Measurements from ENCODE around the gene CWC27.

CWC27 gene

DNA sequence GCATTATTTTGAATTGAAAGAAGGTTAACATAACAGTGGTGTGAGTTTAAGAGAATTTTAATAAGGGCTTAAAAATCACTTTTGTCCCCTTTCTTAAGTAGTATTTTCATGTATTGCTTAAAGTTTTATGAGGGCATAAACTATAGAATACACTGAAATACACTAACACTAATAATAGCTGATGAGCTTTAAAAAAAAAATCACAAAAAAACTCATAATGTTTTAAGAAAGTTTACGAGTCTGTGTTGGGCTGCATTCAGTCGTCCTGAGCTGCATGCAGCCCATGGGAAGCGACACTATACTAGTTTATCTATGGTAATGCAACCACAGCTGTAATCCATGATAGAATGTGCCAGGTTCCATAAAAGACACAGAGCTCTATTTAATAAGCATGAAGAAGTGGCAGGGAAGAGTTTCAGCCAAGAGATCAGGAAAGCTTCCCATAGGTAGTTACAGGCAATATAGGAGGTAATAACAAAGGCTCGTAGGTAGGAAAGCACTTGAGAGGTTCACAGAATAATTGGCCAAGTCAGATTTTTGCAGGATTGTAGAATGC, 4.7 kb upstream of the CWC27 start (continued):
- TF ChIP-seq, protein P1, sequence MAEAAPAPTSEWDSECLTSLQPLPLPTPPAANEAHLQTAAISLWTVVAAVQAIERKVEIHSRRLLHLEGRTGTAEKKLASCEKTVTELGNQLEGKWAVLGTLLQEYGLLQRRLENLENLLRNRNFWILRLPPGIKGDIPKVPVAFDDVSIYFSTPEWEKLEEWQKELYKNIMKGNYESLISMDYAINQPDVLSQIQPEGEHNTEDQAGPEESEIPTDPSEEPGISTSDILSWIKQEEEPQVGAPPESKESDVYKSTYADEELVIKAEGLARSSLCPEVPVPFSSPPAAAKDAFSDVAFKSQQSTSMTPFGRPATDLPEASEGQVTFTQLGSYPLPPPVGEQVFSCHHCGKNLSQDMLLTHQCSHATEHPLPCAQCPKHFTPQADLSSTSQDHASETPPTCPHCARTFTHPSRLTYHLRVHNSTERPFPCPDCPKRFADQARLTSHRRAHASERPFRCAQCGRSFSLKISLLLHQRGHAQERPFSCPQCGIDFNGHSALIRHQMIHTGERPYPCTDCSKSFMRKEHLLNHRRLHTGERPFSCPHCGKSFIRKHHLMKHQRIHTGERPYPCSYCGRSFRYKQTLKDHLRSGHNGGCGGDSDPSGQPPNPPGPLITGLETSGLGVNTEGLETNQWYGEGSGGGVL (tag by site-specific recombination; IDR thresholded peaks at IDR 0.05): no peak
- TF ChIP-seq ZNF138 (tag by site-specific recombination; IDR thresholded peaks at IDR 0.05; ENCODE audit: borderline replicate concordance): no peak
- no peak for TF ChIP-seq ZNF558 (tag by site-specific recombination; IDR thresholded peaks at IDR 0.05)
- no peak for TF ChIP-seq ZNF548 (tag by site-specific recombination; IDR thresholded peaks at IDR 0.05)
- TF ChIP-seq ZNF211 (tag by site-specific recombination; IDR thresholded peaks at IDR 0.05; ENCODE audit: low read depth): no peak
- no peak for TF ChIP-seq ZNF354C (tag by site-specific recombination; IDR thresholded peaks at IDR 0.05; ENCODE audit: borderline replicate concordance, low read depth)
- no peak for TF ChIP-seq ZNF362 (tag by site-specific recombination; IDR thresholded peaks at IDR 0.05)
- no peak for TF ChIP-seq ZNF394 (tag by site-specific recombination; IDR thresholded peaks at IDR 0.05; ENCODE audit: borderline replicate concordance)
- TF ChIP-seq ZNF341 (tag by site-specific recombination; IDR thresholded peaks at IDR 0.05; ENCODE audit: low read depth): no peak
- no peak for TF ChIP-seq ZNF391 (tag by site-specific recombination; IDR thresholded peaks at IDR 0.05; ENCODE audit: borderline replicate concordance, low read depth)
- no peak for TF ChIP-seq ZBTB21 (tag by site-specific recombination; IDR thresholded peaks at IDR 0.05)
- TF ChIP-seq ZNF157 (tag by site-specific recombination; IDR thresholded peaks at IDR 0.05): no peak
- no peak for TF ChIP-seq ZSCAN4 (tag by site-specific recombination; IDR thresholded peaks at IDR 0.05)
- TF ChIP-seq ZNF37A (tag by site-specific recombination; IDR thresholded peaks at IDR 0.05): no peak
- no peak for TF ChIP-seq ZNF791 (tag by site-specific recombination; IDR thresholded peaks at IDR 0.05)
- TF ChIP-seq, protein P2, sequence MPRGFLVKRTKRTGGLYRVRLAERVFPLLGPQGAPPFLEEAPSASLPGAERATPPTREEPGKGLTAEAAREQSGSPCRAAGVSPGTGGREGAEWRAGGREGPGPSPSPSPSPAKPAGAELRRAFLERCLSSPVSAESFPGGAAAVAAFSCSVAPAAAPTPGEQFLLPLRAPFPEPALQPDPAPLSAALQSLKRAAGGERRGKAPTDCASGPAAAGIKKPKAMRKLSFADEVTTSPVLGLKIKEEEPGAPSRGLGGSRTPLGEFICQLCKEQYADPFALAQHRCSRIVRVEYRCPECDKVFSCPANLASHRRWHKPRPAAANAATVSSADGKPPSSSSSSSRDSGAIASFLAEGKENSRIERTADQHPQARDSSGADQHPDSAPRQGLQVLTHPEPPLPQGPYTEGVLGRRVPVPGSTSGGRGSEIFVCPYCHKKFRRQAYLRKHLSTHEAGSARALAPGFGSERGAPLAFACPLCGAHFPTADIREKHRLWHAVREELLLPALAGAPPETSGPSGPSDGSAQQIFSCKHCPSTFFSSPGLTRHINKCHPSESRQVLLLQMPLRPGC (tag by site-specific recombination; IDR thresholded peaks at IDR 0.05): no peak
- no peak for TF ChIP-seq MEIS1 (CRISPR knock-in tag; IDR thresholded peaks at IDR 0.05; ENCODE audit: borderline replicate concordance)
- TF ChIP-seq SP3 (tag by site-specific recombination; IDR thresholded peaks at IDR 0.05): no peak
- TF ChIP-seq ZBTB1 (tag by site-specific recombination; IDR thresholded peaks at IDR 0.05): no peak
- no peak for TF ChIP-seq ZNF132 (tag by site-specific recombination; IDR thresholded peaks at IDR 0.05; ENCODE audit: borderline replicate concordance)
- TF ChIP-seq PRDM4 (tag by site-specific recombination; IDR thresholded peaks at IDR 0.05): 0 out of 2 replicates have a peak, but pooled peaks have one; percentile 15
- TF ChIP-seq ZNF2 (tag by site-specific recombination; IDR thresholded peaks at IDR 0.05): no peak
- no peak for TF ChIP-seq EGR2 (tag by site-specific recombination; IDR thresholded peaks at IDR 0.05; ENCODE audit: low read depth)
- TF ChIP-seq ZNF514 (tag by site-specific recombination; IDR thresholded peaks at IDR 0.05): no peak
- peak; percentile 57 for TF ChIP-seq ZBTB17 (tag by site-specific recombination; IDR thresholded peaks at IDR 0.05)
- no peak for TF ChIP-seq ZNF510 (tag by site-specific recombination; IDR thresholded peaks at IDR 0.05; ENCODE audit: insufficient replicate concordance)
- TF ChIP-seq SCRT1 (tag by site-specific recombination; IDR thresholded peaks at IDR 0.05; ENCODE audit: borderline replicate concordance): no peak
- no peak for TF ChIP-seq ZNF426 (tag by site-specific recombination; IDR thresholded peaks at IDR 0.05)
- no peak for TF ChIP-seq YY2 (tag by site-specific recombination; IDR thresholded peaks at IDR 0.05)
- TF ChIP-seq ZNF670 (tag by site-specific recombination; IDR thresholded peaks at IDR 0.05; ENCODE audit: low read depth): no peak
- 0 out of 2 replicates have a peak, but pooled peaks have one; percentile 8 for TF ChIP-seq PRDM1 (tag by site-specific recombination; IDR thresholded peaks at IDR 0.05)
- peak; percentile 50; the same call in 1 of the 2 replicates for TF ChIP-seq ZNF580 (tag by site-specific recombination; IDR thresholded peaks at IDR 0.05)
